HL-60 (cell line): ENCODE data around the gene ALKBH7.

ENCODE experiments used
- DNase-seq, 2 experiments: peaks; one replicate each; pipeline ENCODE4 v3.0.0-alpha.2; 2010 to 2020; ENCODE audit warnings: low read depth in 1 of 2, low spot score in 1 of 2
- H3K27ac ChIP-seq: fragments of 250-450 bp; sonication (Bioruptor Pico); replicated peaks from 2 replicates; pipeline ENCODE4 v1.5.1; 2020; ENCODE audit warnings: mild to moderate bottlenecking, moderate library complexity
- H3K27me3 ChIP-seq: fragments of 250-450 bp; sonication (Bioruptor Pico); 2 replicates; pipeline ENCODE4 v1.5.1; 2021; ENCODE audit warnings: mild to moderate bottlenecking, moderate library complexity; ENCODE audit not compliant: insufficient read depth, poor library complexity, severe bottlenecking
- H3K4me3 ChIP-seq: replicated peaks from 2 replicates; pipeline ENCODE4 v1.5.1; 2011; ENCODE audit warnings: mild to moderate bottlenecking, control low read depth, low read length; ENCODE audit not compliant: insufficient read depth
- CTCF ChIP-seq: IDR thresholded peaks from one replicate; pipeline ENCODE4 v1.5.1; 2011; ENCODE audit warnings: low read length, control low read depth, inconsistent platforms; ENCODE audit not compliant: insufficient read depth
- GABPA ChIP-seq: IDR thresholded peaks from 2 replicates; pipeline ENCODE4 v1.6.1; 2012; ENCODE audit warnings: low read depth
- POLR2AphosphoS5 ChIP-seq: IDR thresholded peaks from 2 replicates; pipeline ENCODE4 v1.6.1; 2012; ENCODE audit warnings: low read depth
- REST ChIP-seq: IDR thresholded peaks from 2 replicates; pipeline ENCODE4 v1.6.1; 2012; ENCODE audit warnings: low read depth; ENCODE audit not compliant: insufficient replicate concordance
- SPI1 ChIP-seq: IDR thresholded peaks from 2 replicates; pipeline ENCODE4 v1.6.1; 2012; ENCODE audit warnings: low read depth, mild to moderate bottlenecking, borderline replicate concordance

The ALKBH7 gene

GRCh38 chr19:6374711-6375410 lies 2.3 kb downstream of the ALKBH7 start:
- DNase-seq, result no peak
- TF ChIP-seq CTCF, result no peak
- no peak for TF ChIP-seq SPI1
- TF ChIP-seq GABPA, result no peak
- no peak for TF ChIP-seq REST
- no peak for TF ChIP-seq POLR2AphosphoS5
- Histone ChIP-seq H3K4me3 (no peak overlapping the region), H3K27me3 (no peaks in the 10 kb centered on the region), H3K27ac (no peak overlapping the region)

GRCh38 chr19:6375411-6376010 lies 2.9 kb downstream of the ALKBH7 start, which contains the start of gene PSPN:
PSPN (minus strand) TSS chr19:6375933; CDS start chr19:6375849, 84 bp downstream.
- H3K27ac ChIP-seq, result no peak within 1 kb of the TSS
- TF ChIP-seq GABPA (no peak), REST (no peak), SPI1 (no peak), CTCF (no peak), POLR2AphosphoS5 (no peak)
- H3K27me3 ChIP-seq, result no peaks in the 10 kb centered on the region
- DNase-seq, result no peak
- no peak within 1 kb of the TSS for H3K4me3 ChIP-seq

GRCh38 chr19:6376512-6377190 lies 4.1 kb downstream of the ALKBH7 start:
- Histone ChIP-seq H3K4me3 (no peak overlapping the region), H3K27ac (no peak overlapping the region), H3K27me3 (no peaks in the 10 kb centered on the region)
- DNase-seq, result no peak
- TF ChIP-seq CTCF (no peak), REST (no peak), GABPA (no peak), SPI1 (no peak), POLR2AphosphoS5 (no peak)
